Measurements from ENCODE around the gene ZNF417. TPM values are rescaled to one million over a fixed set of nuclear protein-coding genes. Genes with fewer than 3 reads are reported as not detected.
"Not testable (repeated sequence)": the region's sequence is repeated elsewhere in the genome, so short reads cannot be mapped to it uniquely, and the experiment has no call there.

The ZNF417 gene
- total RNA-seq, 1 experiment from 2014 or later: 3.1 TPM

DNA sequence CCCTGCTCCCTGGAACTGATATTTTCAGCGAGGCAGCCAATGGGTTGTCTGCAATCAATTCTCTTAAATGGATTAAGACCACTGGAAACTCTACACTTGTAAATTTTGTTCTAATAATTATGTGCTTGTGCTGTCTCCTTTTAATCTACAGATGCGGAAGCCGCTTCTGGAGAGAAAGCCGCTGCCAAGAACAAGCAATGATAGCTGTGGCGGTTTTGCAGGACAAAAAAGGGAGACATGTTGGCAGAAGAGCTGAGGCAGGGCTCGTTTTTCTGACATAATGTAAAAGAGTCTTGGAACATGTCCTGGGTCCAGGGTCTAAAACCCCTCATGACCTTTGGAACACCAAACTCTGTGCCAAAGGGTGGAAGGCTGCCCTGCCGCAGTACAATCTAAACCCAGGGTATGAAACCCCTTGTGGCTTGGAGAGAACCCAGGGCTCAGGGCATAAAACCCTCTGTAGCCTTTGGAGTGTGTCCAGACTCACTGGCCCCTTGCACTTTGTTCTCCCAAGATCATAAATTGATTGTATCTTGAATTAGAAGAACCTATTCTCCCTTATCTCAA is 12.7 kb downstream of the ZNF417 start:
- H3K36me3 ChIP-seq: peaks cover 16% of the 10 kb centered on the region
- no peak overlapping the region for H3K4me3 ChIP-seq
- no peak for DNase-seq
- H3K9me3 ChIP-seq: peaks cover 10% of the 10 kb centered on the region
- no peaks in the 10 kb centered on the region for H3K27me3 ChIP-seq

DNA sequence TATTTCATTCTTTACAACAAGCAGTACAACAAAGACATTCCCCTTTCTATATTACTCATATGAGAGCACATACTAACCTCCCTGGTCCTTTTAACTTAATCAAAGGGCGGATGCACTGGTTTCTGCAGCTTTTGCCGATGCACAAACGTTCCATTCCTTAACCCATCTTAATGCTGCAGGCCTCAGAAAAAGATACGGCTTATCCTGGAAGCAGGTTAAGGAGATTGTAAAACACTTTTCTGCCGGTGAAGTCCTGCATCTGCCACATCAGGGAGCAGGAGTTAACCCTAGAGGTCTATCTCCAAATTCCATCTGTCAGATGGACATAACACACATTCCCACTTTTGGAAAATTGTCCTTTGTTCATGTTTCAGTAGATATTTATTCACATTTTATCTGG is 16.1 kb downstream of the ZNF417 start:
- Histone ChIP-seq H3K4me3 (no peak overlapping the region), H3K27me3 (no peaks in the 10 kb centered on the region), H3K36me3 (no peaks in the 10 kb centered on the region), H3K9me3 (peaks cover 2% of the 10 kb centered on the region)
- DNase-seq: no peak

DNA sequence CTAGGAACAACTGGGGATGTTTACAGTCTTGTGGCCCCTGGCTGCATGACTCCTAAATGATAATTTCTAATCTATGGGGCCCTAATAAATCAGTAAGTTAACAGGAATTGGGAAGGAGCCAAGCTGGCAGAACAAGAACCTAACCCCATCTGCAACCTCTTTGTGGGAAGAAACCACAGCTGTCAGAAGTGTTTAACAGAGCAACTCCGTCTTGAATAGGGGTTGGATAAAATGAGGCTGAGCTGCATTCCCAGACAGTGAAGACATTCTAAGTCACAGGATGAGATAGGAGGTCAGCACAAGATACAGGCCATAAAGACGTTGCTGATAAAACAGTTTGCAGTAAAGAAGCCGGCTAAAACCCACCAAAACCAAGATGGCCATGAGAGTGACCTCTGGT is 25.7 kb downstream of the ZNF417 start:
- not testable (repeated sequence) for H3K36me3 ChIP-seq, H3K27me3 ChIP-seq, DNase-seq, H3K4me3 ChIP-seq
- H3K9me3 ChIP-seq: peaks cover 17% of the 10 kb centered on the region

GRCh38 chr19:57888560-57889231 is 27.7 kb downstream of the ZNF417 start, which contains the start of gene ZNF814:
Gene ZNF814 (minus strand): TSS chr19:57889037. CDS start chr19:57888802, 235 bp downstream.
- peak; percentile 35 for DNase-seq
- peaks cover 24% of the 10 kb centered on the region for H3K9me3 ChIP-seq
- peak within 1 kb of the TSS; percentile 30 for H3K4me3 ChIP-seq
- no peaks in the 10 kb centered on the region for H3K27me3 ChIP-seq
- H3K36me3 ChIP-seq: no peaks in the 10 kb centered on the region

DNA sequence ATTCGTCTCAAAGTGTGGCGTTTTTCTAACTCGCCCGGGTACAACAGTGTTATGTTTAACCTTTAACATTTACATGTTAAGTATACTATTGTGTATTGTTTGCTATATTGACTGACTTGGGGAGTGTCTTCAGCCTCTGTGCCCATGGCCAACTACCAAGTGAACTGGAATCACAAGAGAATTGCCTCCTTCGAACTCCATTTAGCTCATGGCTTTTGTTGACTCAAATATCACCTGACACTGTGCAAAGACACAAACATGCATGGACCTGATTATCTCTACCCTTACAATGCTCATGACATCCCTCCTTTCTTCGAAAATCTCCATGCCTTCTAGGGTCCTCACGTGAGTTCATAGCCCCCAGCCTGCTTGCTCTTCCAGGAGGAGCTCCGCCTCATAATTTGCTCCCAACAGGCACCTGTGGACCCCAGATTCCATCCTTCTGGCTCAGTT is 28.3 kb downstream of the ZNF417 start:
- no peaks in the 10 kb centered on the region for H3K36me3 ChIP-seq
- DNase-seq: no peak
- peak overlapping the region; percentile 30 for H3K4me3 ChIP-seq
- no peaks in the 10 kb centered on the region for H3K27me3 ChIP-seq
- peaks cover 24% of the 10 kb centered on the region for H3K9me3 ChIP-seq

- H3K27me3 ChIP-seq: no peaks in the 10 kb centered on the region
- H3K9me3 ChIP-seq: peaks cover 24% of the 10 kb centered on the region
- no peak overlapping the region for H3K4me3 ChIP-seq
- DNase-seq: no peak
- H3K36me3 ChIP-seq: no peaks in the 10 kb centered on the region
Observed at GRCh38 chr19:57887195-57887941, 29.0 kb downstream of the ZNF417 start.

- Histone ChIP-seq H3K36me3 (no peaks in the 10 kb centered on the region), H3K9me3 (peaks cover 24% of the 10 kb centered on the region), H3K27me3 (no peaks in the 10 kb centered on the region), H3K4me3 (no peak overlapping the region)
- DNase-seq: no peak
Observed at GRCh38 chr19:57886046-57886445, 30.3 kb downstream of the ZNF417 start.

DNA sequence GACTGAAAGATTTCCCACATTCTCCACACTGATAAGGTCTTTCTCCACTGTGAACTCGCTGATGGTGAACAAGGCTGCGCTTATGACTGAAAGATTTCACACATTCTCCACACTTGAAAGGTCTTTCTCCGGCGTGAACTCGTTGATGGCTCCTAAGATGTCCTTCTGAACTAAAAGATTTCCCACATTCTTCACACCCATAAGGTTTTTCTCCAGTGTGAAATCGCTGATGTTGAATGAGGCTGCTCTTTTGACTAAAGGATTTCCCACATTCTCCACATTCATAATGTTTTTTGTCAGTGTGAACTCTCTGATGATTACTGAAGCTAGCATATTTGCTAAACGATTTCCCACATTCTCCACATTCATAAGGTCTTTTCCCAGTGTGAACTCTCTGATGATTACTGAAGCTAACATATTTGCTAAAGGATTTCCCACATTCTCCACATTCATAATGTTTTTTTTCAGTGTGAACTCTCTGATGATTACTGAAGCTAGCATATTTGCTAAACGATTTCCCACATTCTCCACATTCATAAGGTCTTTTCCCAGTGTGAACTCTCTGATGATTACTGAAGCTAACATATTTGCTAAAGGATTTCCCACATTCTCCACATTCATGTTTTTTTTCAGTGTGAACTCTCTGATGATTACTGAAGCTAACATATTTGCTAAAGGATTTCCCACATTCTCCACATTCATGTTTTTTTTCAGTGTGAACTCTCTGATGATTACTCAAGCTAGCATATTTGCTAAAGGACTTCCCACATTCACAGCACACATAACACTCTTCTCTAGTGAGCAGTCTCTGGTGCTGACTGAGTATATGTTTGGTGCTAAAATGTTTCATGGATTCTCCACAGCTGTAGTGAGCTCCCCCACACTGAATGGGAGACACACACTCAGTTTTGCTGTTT is 42.3 kb downstream of the ZNF417 start:
- not testable (repeated sequence) for H3K27me3 ChIP-seq, H3K36me3 ChIP-seq, DNase-seq, H3K4me3 ChIP-seq
- peaks cover 48% of the 10 kb centered on the region for H3K9me3 ChIP-seq

DNA sequence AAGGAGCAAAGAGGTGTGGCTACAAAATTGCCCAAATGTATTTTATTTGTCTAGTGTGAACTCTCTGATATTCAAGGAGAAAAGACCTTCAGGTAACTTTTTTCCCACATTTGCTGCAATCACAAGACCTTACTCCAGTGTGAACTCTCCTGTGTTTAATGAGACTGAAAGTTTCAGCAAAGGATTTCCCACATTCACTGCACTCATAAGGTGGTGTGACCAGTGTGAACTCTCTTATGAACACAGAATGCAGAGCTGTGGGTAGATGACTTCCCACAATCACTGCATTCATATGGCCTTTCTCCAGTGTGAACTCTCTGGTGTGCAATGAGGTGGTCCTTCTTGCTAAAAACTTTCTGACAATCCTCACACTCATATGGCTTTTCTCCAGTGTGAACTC is 43.9 kb downstream of the ZNF417 start:
- Histone ChIP-seq H3K4me3 (no peak overlapping the region), H3K9me3 (peaks cover 60% of the 10 kb centered on the region), H3K36me3 (peaks cover 18% of the 10 kb centered on the region), H3K27me3 (no peaks in the 10 kb centered on the region)
- DNase-seq: no peak

- peaks cover 41% of the 10 kb centered on the region for H3K36me3 ChIP-seq
- no peak for DNase-seq
- no peak overlapping the region for H3K4me3 ChIP-seq
- no peaks in the 10 kb centered on the region for H3K27me3 ChIP-seq
- H3K9me3 ChIP-seq: peaks cover 66% of the 10 kb centered on the region
Observed at GRCh38 chr19:57870225-57870624, 46.2 kb downstream of the ZNF417 start.

DNA sequence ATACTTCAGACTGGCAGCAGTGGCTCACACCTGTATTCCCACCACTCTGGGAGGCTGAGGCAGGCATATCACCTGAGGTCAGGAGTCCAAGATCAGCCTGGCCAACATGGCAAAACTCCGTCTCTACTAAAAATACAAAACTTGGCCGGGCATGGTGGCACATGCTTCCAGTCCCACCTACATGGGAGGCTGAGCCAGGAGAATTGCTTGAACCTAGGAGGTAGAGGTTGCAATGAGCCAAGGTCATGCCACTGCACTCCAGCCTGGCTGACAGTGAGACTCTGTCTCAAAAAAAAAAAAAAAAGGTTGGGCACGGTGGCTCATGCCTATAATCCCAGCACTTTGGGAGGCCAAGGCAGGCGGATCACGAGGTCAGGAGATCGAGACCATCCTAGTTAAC is 46.7 kb downstream of the ZNF417 start:
- Histone ChIP-seq H3K36me3 (peaks cover 46% of the 10 kb centered on the region), H3K9me3 (peaks cover 68% of the 10 kb centered on the region)
- not testable (repeated sequence) for H3K4me3 ChIP-seq, DNase-seq, H3K27me3 ChIP-seq

DNA sequence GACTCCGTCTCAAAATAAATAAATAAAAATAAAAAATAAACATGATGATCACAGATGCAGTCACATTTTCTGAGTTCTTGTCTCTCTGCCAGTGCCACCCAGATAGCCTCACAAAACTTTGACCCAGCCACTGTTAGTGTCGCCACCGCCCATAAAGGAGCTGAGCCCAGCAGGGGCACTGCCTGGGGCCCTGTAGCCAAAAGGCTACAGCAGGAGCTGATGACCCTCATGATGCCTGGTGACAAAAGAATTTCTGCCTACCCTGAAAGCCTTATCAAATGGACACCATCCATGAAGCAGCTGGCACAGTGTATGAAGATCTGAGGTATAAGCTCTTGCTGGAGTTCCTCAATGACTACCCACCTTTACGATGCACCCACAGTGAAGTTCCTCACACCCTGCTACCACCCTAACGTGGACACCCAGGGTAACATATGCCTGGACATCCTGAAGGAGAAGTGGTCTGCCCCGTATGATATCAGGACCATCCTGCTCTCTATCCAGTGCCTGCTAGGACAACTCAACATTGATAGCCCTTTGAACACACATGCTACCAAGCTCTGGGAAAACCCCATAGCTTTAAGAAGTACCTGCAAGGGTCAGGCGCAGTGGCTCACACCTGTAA is 48.4 kb downstream of the ZNF417 start:
- no peak overlapping the region for H3K4me3 ChIP-seq
- peaks cover 66% of the 10 kb centered on the region for H3K9me3 ChIP-seq
- no peak for DNase-seq
- peaks cover 60% of the 10 kb centered on the region for H3K36me3 ChIP-seq
- no peaks in the 10 kb centered on the region for H3K27me3 ChIP-seq

Other genes starting within 250 kb of the ZNF417 start
- not detected in 2 replicates for gene ZSCAN4, start 247.7 kb downstream of the ZNF417 start, total RNA-seq (2014; rRNA removed; shearing (Covaris generic); ENCODE audit: low replicate concordance)
- gene ZNF551, start 234.6 kb downstream of the ZNF417 start, total RNA-seq (2014; rRNA removed; shearing (Covaris generic); ENCODE audit: low replicate concordance): 4.6 and 41.6 TPM in 2 replicates
- not detected in 2 replicates for gene ZNF154, start 207.4 kb downstream of the ZNF417 start, total RNA-seq (2014; rRNA removed; shearing (Covaris generic); ENCODE audit: low replicate concordance)
- gene ZNF671, start 189.0 kb downstream of the ZNF417 start, total RNA-seq (2014; rRNA removed; shearing (Covaris generic); ENCODE audit: low replicate concordance): 1.4 TPM in 1 of 2 replicates, not detected in the other
- 7.7 and 10.0 TPM in 2 replicates for gene ZNF776, start 169.8 kb downstream of the ZNF417 start, total RNA-seq (2014; rRNA removed; shearing (Covaris generic); ENCODE audit: low replicate concordance)
- 3.3 and 5.7 TPM in 2 replicates for gene ZNF586, start 146.9 kb downstream of the ZNF417 start, total RNA-seq (2014; rRNA removed; shearing (Covaris generic); ENCODE audit: low replicate concordance)
- 2.6 and 4.2 TPM in 2 replicates for gene ZNF552, start 101.7 kb downstream of the ZNF417 start, total RNA-seq (2014; rRNA removed; shearing (Covaris generic); ENCODE audit: low replicate concordance)
- 4.6 and 7.6 TPM in 2 replicates for gene ZNF587B, start 86.3 kb downstream of the ZNF417 start, total RNA-seq (2014; rRNA removed; shearing (Covaris generic); ENCODE audit: low replicate concordance)
- gene ZNF587, start 66.7 kb downstream of the ZNF417 start, total RNA-seq (2014; rRNA removed; shearing (Covaris generic); ENCODE audit: low replicate concordance): 7.6 and 8.9 TPM in 2 replicates
- gene ZNF814, start 27.6 kb downstream of the ZNF417 start, total RNA-seq (2014; rRNA removed; shearing (Covaris generic); ENCODE audit: low replicate concordance): 0.56 and 2.4 TPM in 2 replicates
- not detected in 2 replicates for gene ZNF418, start 18.8 kb upstream of the ZNF417 start, total RNA-seq (2014; rRNA removed; shearing (Covaris generic); ENCODE audit: low replicate concordance)
- gene ZNF256, start 31.1 kb upstream of the ZNF417 start, total RNA-seq (2014; rRNA removed; shearing (Covaris generic); ENCODE audit: low replicate concordance): 1.1 and 3.2 TPM in 2 replicates
- gene C19orf18, start 57.9 kb upstream of the ZNF417 start, total RNA-seq (2014; rRNA removed; shearing (Covaris generic); ENCODE audit: low replicate concordance): not detected in 2 replicates
- 11.5 and 12.4 TPM in 2 replicates for gene ZNF606, start 86.2 kb upstream of the ZNF417 start, total RNA-seq (2014; rRNA removed; shearing (Covaris generic); ENCODE audit: low replicate concordance)
- gene ZSCAN1, start 117.4 kb upstream of the ZNF417 start, total RNA-seq (2014; rRNA removed; shearing (Covaris generic); ENCODE audit: low replicate concordance): not detected in 2 replicates
- gene ZNF135, start 142.7 kb upstream of the ZNF417 start, total RNA-seq (2014; rRNA removed; shearing (Covaris generic); ENCODE audit: low replicate concordance): not detected in 2 replicates
- gene ZSCAN18, start 181.6 kb upstream of the ZNF417 start, total RNA-seq (2014; rRNA removed; shearing (Covaris generic); ENCODE audit: low replicate concordance): 3.8 and 8.2 TPM in 2 replicates
- gene ZNF329, start 234.2 kb upstream of the ZNF417 start, total RNA-seq (2014; rRNA removed; shearing (Covaris generic); ENCODE audit: low replicate concordance): 9.8 and 10.2 TPM in 2 replicates

Data from MG63 (cell line).